Measurements from ENCODE around the gene DSCAM.

- TF ChIP-seq, protein P1, sequence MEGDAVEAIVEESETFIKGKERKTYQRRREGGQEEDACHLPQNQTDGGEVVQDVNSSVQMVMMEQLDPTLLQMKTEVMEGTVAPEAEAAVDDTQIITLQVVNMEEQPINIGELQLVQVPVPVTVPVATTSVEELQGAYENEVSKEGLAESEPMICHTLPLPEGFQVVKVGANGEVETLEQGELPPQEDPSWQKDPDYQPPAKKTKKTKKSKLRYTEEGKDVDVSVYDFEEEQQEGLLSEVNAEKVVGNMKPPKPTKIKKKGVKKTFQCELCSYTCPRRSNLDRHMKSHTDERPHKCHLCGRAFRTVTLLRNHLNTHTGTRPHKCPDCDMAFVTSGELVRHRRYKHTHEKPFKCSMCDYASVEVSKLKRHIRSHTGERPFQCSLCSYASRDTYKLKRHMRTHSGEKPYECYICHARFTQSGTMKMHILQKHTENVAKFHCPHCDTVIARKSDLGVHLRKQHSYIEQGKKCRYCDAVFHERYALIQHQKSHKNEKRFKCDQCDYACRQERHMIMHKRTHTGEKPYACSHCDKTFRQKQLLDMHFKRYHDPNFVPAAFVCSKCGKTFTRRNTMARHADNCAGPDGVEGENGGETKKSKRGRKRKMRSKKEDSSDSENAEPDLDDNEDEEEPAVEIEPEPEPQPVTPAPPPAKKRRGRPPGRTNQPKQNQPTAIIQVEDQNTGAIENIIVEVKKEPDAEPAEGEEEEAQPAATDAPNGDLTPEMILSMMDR (IDR thresholded peaks at IDR 0.05; ENCODE audit: insufficient read depth, low read length, poor library complexity, severe bottlenecking): no peak
- no peak for TF ChIP-seq EZH2phosphoT487 (conservative IDR thresholded peaks at IDR 0.05; ENCODE audit: low read length)
Measured at GRCh38 chr21:40688106-40688864, 158.7 kb downstream of the DSCAM start.

All from SU-DHL-6 (cell line).